HG03460 (cell line): Measurements from ENCODE around the gene ADD2.
"Not testable (repeated sequence)": the region's sequence is repeated elsewhere in the genome, so short reads cannot be mapped to it uniquely, and the experiment has no call there.

Experiments
- ATAC-seq: cut with Tn5 transposase; IDR thresholded peaks from one replicate; pipeline ENCODE4 v1.9.1; 2021; ENCODE audit not compliant: unreplicated experiment

Gene ADD2

GRCh38 chr2:70752396-70752795, 15.6 kb downstream of the ADD2 start:
- no peak for ATAC-seq

- no peak for ATAC-seq
Measured at GRCh38 chr2:70751881-70752280, 16.1 kb downstream of the ADD2 start.

GRCh38 chr2:70750320-70750719, 17.7 kb downstream of the ADD2 start:
- no peak for ATAC-seq

GRCh38 chr2:70748002-70748784, 19.8 kb downstream of the ADD2 start:
- no peak for ATAC-seq

- ATAC-seq: no peak
Measured at GRCh38 chr2:70747284-70747683, 20.7 kb downstream of the ADD2 start.

- no peak for ATAC-seq
Measured at GRCh38 chr2:70746094-70746974, 21.7 kb downstream of the ADD2 start.

GRCh38 chr2:70745276-70745825, 22.6 kb downstream of the ADD2 start:
- no peak for ATAC-seq

GRCh38 chr2:70744397-70744796, 23.6 kb downstream of the ADD2 start:
- no peak for ATAC-seq

- no peak for ATAC-seq
Measured at GRCh38 chr2:70743677-70744076, 24.3 kb downstream of the ADD2 start.

GRCh38 chr2:70743068-70743467, 24.9 kb downstream of the ADD2 start:
- ATAC-seq: no peak

GRCh38 chr2:70739492-70739891, 28.5 kb downstream of the ADD2 start:
- ATAC-seq: not testable (repeated sequence)

- no peak for ATAC-seq
Measured at GRCh38 chr2:70738159-70738558, 29.8 kb downstream of the ADD2 start.

GRCh38 chr2:70735071-70735470, 32.9 kb downstream of the ADD2 start:
- no peak for ATAC-seq

- no peak for ATAC-seq
Measured at GRCh38 chr2:70733646-70734180, 34.3 kb downstream of the ADD2 start.

- no peak for ATAC-seq
Measured at GRCh38 chr2:70732766-70733645, 35.0 kb downstream of the ADD2 start.

GRCh38 chr2:70730730-70731129, 37.3 kb downstream of the ADD2 start:
- no peak for ATAC-seq

- no peak for ATAC-seq
Measured at GRCh38 chr2:70729647-70730046, 38.4 kb downstream of the ADD2 start.

- ATAC-seq: no peak
Measured at GRCh38 chr2:70728128-70728527, 39.9 kb downstream of the ADD2 start.

GRCh38 chr2:70726947-70727725, 40.9 kb downstream of the ADD2 start:
- ATAC-seq: no peak

- ATAC-seq: no peak
Measured at GRCh38 chr2:70725505-70725904, 42.5 kb downstream of the ADD2 start.
